ENCODE results near the gene LAMB2.

The LAMB2 gene

DNA sequence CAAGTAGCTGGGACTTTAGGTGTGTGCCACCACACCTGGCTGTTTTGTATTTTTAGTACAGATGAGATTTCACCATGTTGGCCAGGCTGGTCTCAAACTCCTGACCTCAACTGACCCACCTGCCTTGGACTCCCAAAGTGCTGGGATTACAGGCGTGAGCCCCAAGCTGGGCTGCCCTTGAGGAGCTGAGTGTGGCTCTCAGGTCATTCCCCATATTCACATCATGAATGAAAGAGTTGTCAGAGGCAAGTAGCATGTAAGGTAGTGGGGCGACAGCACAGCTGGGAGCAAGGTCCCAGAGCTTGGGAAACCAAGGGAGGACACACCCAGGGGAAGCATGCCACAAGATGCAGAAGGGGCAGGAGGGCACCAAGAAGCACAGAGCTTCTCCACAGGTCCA, 28.3 kb upstream of the LAMB2 start:
- no peak for DNase-seq

DNA sequence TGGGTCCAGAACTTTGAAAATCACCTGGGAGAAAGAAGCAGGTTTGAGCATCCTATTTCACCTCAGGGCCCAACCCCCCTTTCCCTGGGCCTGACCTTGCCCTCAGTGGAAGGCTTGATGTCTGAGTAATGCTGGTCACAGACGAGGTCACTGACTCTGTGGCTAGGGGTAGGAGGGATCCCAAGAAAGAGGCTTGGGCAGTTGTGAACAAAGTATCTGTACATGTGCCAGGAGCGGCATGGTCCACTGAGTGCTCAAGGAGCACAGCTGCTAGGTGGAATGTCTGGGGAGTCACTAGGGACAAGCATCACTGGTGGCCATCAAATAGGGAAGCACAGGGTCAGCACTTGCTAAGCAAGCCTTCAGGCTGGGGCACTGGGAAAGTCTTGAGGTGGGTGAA, 25.9 kb upstream of the LAMB2 start:
- no peak for DNase-seq

DNA sequence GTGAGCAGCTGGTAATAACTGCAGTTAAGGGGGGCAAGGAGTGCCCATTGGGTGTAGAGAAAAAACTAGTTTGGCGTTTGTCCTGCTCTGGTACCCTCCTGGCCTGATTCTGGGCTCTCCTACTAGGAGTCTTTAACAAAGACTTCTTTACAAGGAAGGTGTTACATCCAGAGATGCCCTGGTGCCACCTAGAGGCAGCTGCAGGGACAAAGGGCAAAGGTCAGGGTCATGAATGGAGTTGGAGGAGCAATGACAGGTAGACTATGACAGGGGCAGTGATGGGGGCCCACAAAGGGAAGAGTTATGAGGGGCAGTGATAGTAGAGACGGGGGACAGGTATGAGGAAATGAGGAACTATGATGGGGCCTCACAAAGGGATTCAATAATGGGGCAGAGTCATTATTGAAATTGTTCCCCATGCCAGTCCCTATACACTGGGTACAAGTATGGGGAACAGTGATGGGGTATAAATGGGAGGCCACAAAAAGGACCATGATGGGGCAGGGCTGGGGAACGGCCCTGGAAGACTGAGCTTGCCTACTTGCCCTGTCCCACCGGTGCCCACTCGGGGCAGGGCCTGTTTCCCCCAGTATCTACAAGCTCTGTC, 25.4 kb upstream of the LAMB2 start:
- DNase-seq, result peak in 4 of 5 experiments; percentile 28 to 68 (median 48)

DNA sequence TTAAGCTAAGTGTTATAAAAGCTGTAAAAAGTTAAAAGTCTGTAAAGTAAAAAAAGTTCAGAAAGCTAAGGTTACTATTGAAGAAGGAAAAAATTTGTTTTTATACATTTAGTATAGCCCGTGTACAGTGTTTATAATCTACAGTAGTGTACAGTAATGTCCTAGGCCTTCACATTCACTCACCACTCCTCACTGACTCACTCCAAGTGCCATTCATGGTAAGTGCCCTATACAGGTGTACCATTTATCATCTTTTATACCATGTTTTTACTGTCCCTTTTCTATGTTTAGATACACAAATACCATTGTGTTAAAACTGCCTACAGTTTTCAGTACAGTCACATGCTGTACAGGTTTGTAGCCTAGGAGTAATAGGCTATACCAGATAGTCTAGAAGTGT, 24.4 kb upstream of the LAMB2 start:
- no peak for DNase-seq

DNA sequence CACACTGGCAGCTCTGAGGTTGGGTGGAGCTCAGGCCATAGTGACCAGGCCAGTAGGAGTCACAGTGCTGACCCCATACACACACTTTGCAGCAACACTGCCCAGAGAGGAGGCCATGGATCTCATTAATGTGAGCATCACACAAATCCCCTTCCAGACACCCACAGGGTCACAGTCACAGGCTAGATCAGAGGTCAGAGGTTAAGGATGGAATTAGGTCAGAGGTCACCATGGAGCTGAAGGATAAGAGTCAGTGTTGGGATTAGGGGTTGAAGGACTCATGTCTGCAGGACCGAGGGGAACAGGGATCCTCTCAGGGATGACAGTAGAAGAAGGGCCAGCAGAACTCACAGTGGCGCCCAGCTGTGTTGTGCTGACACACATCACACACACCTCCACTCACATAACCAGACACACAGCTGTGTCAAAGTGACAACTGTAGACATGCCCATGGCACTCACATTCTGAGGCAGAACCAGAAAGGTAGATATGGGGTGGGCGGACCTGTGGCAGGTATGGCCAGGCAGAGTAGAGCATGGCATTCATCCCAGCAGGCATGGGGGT, 20.6 kb upstream of the LAMB2 start:
- DNase-seq, result no peak

DNA sequence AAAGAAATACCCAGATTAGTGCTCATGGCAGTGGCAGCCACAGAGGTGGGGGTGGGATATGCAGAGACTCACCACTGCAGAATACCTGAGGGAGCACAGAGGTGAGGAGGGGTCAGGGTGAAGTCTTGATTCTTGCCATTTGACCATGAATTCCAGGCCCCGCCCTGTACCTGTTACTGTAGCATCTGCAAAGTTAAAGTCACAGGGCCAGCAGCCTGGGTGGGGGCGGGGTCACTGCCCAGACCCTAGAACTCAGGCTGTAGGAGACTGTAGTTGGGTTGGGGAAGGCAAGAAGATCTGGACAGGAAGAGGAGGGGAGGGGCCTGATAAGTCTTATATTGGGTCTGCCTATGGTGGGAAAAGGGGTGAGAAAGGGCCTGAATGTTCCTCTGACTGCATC, 18.8 kb upstream of the LAMB2 start:
- no peak for DNase-seq

DNA sequence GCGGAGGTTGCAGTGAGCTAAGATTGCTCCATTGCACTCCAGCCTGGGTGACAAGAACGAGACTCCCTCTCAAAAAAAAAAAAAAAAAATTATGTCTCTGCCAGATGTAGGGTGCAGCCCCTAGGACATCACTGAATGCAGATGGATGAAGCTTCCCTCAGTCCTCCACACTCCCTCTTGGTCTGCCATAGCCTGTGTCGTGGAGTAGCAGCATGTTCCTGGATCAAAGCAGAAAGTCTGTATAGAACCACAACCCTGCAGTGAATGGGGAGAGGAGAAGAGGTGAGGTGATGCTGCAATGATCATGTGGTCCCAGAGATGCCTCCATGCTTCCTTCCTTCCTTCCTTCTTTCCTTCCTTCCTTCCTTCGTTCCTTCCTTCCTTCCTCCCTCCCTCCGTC, 15.3 kb upstream of the LAMB2 start:
- no peak for DNase-seq

DNA sequence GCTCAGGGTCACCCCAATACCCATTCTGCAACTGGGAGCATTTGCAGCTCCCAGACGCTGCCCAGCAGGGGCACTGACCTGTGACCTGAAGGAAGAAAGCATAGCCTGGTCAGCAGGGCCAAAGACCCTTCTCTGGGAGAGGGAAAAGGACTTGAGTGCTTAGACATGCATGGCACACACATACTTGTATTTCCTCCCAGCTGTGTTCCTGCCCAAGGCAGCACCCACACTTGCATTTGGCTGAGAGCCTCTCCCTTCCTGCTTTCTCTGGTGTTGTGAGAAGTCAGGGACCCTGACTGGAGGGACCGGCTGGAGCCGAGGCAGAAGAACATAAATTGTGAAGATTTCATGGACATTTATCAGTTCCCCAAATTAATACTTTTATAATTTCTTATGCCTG, 7.2 kb upstream of the LAMB2 start:
- no peak for DNase-seq

DNA sequence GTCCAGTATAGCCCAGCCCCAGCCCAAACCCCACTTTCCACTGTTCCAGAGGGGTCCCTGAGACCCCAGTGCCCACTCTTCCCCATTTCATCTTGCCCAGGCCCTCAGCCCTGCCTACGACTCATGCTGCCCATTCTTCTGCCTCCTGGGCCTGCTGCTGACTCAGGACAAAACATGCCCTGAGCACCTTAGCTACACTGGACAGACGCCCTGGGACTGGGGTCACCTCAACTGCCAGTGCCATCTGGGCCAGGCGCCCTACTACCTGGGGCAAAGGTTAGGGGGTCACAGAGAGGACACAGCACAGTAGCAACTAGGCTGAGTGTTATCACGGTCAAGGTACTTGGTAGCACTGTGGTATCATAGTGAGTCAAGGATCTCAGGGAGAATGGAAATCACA, 2.6 kb upstream of the LAMB2 start:
- no peak for DNase-seq

DNA sequence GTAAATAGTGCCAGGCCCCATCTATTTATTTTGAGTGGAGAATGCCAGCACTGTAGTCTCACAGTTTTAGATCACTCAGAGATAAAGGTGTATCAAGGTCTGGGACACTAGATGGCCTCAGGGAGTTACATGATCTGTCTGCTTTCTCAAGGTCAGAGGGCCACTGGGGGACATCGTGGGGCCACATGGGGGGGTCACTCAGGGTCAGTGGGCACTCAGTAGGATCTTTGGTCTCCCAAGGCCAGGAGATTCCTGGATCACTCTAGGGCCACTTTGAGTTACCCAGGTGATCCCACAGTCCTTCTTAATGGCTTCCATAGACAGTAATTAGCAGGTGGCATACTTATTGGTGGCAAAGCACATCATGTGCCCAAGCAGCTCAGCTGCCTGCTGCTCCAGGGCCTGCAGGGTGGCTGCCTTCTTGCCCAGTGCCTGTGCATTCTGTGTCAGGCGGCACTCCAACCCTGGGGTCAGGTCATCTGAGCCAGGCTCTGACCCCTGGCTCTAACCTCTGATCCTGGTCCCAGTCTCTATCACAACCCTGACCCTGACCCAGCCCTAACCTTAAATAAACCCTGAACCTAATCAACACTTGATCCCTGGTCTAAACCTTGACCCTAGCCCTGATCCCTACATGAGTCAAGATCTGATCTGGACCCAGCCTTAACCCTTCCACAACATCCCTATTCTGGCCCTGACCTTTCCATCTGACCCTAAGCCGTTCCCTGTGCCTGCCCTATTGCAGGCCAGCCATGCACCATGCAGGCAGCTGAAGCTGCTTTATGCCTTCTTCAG, 1.8 kb upstream of the LAMB2 start:
- DNase-seq, result no peak

DNA sequence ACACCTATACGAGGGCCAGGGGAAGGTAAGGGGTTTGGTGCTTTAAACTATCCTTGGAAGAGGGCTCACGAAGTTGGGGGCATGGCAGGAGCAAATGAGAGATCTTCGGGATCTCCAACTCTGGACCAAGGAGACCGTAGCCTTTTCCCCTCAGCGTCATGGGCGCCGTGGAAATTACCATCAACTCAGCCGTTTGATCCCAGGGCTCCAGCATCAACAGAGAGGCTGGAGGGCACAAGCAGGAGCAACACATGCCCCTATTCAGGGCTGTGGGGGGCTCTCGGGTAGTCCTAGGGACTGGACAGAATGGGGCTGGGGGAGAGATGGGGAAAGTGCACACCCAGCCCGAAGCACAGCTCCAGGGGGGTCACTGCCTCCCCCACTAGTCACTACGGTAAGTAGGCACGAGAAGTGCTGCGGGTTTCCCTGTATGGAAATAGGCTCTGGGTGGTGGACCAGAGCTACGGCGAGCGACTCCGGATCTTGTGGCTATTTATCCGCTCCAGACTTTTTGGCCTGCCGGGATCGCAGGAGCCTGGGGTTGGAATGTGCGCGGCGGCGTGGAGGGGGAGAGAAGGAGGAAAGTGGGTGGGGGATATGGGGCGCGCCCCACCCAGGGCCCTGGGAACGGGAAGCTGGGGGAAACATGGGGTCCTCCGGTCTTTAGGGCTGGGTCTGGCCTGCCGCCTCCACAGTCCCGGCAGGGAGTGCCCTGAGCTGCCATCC, 539 bp upstream of the LAMB2 start:
- no peak for DNase-seq

DNA sequence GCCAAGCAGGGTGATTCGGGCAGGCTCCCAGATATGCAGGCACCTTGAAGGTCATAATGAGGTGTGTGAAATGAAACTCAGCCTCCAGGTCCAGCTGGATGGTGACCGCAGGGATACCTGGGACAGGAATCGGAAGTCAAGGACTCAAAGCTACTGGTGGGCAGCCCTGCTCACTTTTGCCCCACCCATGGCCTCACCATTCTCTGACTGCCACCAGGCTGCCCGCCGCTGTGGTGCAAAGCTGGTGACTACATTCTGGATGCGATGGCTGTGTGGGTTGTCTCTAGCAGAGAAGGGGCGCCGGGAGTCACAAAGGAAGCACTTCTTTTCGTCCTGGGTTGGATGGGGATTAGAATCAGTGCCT, 795 bp downstream of the LAMB2 start:
- no peak for DNase-seq

DNA sequence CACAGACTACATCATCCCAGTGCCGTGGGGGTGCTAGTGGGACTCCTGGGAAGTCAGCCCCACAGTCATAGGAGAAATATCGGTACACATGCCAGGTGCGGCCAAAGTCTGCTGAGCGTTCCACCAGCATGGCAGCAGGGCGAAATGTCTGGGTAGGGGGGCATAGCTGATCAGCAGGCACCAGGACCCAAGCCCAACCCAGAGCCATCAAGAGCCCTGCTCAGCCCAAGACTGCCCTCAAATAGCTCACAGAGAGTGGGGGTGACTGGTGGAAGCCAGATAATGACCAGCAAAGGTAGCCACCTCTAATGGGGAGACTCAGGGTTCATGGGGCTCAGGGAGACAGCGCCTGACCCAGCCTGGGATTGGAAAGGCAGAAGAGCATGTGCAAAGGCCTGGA, 1.3 kb downstream of the LAMB2 start:
- no peak for DNase-seq

DNA sequence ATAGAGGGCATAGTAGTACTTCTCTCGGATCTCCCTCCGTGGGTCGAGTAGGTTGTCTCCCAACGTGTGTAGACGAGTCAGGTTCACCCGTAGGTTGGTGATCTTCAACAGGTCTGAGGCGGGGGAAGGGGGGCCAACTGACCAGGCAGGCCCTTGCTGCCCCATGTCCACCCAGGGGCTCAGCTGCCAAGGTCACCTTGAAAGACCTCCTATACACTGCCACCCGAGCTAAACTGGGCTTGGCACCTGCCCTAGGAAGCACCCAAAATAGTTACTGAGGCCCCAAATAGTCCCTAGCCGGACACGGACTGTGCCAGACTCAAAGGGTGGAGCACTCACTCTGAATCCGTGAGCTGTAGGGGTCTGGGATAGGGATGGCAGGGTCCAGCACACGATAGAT, 1.8 kb downstream of the LAMB2 start:
- DNase-seq, result no peak

DNA sequence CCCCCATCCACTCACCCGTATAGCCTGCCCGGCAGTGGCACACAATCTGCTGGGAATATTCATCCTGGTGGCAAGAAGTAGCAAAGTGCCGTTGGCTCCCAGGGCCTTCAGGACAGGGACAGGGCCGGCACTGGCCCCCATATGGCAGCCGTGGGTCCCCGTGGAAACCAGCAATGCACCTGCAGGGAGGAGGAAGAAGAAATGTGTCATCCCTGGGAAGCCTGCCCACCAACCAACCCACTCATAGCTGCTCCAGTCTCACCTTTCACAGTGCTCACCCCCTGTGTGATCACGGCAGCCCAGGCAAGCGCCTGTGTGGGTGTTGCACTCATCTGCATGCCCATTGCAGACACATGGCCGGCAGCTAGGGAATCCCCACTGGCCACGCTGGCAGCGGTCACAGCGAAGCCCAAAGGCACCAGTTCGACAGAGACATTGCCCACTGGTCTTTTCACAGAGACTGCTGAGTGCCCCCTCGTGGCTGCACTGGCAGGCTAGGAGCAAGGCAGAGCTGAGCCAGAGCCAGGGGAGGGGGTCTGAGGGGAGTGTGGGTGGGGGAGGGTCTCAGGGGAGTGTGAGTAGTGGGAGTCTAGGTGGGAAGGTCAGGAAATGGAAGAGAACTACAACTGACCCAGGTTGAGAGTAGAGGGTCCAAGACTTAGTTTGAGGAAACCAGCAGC, 7.7 kb downstream of the LAMB2 start:
- DNase-seq, result no peak

DNA sequence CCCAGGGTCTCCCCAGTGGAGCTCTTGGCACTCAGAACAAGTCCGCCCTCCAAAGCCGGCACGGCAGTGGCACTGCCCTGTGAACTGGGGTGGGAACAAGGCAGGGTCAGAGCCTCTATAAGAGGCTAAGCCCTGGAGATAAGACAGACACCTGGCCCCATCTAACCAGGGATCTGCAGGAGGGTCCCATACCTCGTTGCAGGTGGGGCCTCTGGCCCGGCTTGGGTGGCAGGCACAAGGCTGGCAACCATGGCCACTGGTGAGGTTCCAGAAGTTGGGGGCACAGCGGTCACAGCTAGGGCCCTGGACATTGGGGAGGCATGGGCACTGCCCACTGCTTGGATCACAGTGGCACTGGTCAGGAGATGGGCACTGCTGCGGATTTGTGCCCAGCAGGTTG, 8.6 kb downstream of the LAMB2 start:
- DNase-seq, result no peak

DNA sequence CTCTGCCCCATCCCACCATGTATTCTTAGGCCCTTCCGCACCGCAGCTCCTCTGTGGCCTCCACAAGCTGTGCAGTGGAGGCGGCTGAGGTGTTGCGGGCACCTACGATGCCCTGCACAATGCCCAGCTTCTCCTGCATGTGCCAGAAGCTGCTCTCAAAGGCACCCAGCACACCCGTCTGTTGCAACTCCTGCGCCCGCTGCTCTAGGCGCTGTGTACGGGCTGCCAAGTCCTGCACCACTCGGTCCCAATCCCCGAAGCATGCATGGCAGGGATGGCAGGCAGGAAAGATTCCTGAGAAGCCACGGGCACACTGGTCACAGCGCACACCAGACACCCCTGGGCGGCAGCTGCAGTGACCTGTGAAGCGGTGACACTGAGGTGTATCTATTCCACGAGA, 9.2 kb downstream of the LAMB2 start:
- DNase-seq, result no peak

DNA sequence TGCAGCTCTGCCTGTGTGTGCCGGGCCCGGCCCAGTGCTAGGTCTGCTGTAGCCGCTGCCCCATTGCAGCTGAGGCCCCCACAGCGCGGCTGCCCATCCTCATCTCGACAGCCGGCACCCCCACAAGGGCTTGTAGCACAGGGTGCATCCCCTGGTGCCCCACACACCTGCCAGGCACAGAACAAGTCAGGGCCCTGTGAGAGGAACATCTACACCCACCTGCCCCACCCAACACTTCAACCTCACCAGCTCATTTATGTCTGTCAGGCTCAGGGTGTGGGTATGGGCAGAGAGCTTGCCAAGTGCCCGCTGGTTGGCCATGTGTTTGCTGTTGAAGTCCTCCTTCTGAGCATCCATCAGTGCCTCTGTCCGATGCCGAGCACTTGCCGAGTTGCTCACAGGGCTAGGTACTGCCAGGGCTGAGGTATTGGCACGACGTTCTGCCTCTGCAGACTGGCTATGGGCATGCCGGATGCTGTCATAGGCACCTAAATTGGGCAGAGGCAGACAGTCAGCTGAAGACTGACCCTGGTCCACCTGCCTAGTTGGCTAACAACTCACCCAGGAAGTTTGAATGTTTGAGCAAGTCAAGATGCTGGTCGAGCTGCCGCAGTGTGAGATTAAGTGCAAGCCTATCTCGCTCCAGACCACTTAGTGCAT, 9.8 kb downstream of the LAMB2 start:
- DNase-seq, result no peak

DNA sequence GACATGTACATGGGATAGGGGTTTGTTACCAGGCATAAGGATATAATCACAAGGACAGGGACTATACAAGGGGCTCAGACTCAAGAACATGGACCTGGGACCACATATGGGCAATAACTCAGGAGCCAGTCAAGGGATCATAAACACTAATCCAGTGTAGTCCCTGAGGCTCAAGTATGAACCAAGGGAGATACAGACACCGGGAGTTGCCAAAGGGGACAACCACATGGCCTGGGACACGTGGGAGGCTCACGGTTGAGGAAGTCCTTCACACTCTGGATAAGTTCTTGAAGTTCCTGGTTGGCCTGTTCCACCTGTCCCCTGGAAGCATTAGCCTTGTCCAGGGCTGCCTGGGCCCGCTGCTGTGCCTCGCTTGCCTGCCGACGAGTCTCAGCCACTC, 10.4 kb downstream of the LAMB2 start:
- no peak for DNase-seq

DNA sequence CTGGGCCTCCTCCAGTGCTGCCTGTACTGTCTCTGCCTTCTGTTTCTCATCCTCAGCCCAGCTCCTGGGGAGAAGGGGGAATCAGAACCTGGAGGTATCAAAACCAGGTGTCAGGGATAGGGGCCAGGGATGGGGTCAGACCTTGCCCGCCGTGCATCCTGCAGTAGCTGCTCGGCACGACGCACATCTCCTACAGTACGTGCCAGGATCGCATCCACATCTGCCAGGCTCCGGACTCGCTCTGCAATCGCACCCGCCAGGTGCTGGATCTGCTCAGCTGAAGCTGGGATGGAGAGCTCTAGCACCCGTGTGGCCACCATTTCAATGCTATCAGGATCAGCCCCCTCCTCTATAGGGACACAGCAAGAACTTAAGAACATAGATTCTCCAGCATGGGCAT, 10.8 kb downstream of the LAMB2 start:
- DNase-seq, result no peak

DNA sequence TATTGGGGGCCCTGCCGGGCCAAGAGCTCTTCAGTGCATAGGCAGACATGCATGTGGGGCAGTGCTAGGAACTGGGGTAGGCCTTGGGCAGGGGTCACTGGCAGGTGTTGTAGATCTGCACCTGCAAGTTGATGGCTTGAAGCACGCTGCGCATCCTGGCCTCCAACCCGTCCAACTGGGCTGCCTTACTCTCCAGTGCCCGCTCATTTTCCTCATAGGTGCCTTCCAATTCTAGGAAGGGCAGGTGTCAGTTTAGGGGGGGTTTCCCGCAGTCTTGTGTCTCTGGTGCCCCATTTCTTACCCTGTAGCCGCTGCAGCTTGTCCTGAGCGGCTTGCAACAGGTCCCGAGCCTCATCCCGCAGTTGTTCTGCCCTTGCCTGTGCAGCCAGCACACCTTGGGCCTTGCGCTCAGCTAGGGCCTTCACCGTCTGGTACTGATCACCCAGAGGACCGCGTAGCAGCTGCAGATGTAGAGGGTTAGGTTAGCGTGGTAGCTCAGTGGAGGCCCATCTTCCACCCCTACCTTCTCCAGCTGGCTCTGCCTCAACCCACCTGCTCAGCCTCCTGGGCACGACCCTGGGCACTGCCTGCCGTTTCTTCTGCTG, 11.6 kb downstream of the LAMB2 start:
- DNase-seq, result no peak

DNA sequence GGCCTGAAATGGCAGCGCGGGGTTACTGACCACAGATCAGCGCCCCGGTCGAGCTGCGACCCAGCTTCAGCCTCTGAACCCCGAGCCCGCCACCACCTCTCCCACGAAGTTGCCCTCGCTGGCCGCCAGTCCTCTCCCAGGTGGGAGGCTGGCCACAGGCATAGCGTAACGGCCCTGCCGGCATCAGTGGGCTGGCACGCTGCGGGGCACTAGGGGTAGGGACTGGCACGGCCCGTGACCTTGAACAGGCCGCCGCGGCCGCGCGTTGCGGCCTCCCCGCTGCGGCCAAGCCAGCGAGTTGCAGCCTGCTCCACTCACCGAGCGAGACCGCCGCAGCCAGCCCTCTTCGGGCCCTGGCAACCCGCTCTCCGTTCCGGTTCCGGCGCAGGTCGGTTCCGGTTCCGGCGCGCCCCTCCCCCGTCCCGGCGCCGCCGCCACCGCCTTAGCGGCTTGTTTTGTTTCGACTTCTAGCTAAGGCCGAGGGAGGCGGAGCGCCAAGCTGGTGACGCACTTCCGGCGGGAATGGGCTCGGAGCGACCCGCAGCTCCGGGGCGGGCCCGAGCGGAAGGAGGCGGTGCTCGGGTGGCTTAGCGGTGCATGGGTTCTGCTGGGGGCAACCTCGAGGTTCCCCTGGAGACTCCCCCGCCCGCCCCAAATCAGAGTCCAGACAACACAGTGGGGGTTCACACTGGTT, 12.3 kb downstream of the LAMB2 start, which contains the start of gene USP19:
TSS of gene USP19 (minus strand) at position 386 of the 694 bp plus-strand sequence. CDS start 1,678 bp downstream, outside the sequence.
- peak; percentile 88 to 98 (median 93) for DNase-seq
